Calu3 (cell line): ENCODE results near the gene BRD8. TPM values are rescaled to one million over a fixed set of nuclear protein-coding genes. Genes with fewer than 3 reads are reported as not detected.

Experiments
- BruUV-seq: library from RNA; stranded (reverse); fragments of 400-500 nt; replicated peaks from 2 replicates; lab custom pipeline; 2021; lab: Mats Ljungman, UMichigan
- CTCF ChIA-PET: fragments of 300-600 bp; sonication (Branson Sonifier 250); formaldehyde crosslinking; loops from one replicate; lab custom pipeline; 2022; ENCODE audit warnings: antibody characterized with exemption; lab: Charles Lee
- DNase-seq: peaks from one replicate; pipeline ENCODE4 v3.0.0; 2022
- H3K27ac Mint-ChIP-seq: one replicate; pipeline ENCODE4 v1.8.0; 2022; ENCODE audit warnings: mixed read lengths; ENCODE audit not compliant: unreplicated experiment
- H3K27me3 Mint-ChIP-seq: one replicate; pipeline ENCODE4 v1.8.0; 2022; ENCODE audit warnings: mixed read lengths; ENCODE audit not compliant: unreplicated experiment
- H3K36me3 Mint-ChIP-seq: one replicate; pipeline ENCODE4 v1.8.0; 2022; ENCODE audit warnings: mild to moderate bottlenecking, moderate library complexity, mixed read lengths; ENCODE audit not compliant: insufficient read depth, unreplicated experiment
- H3K4me1 Mint-ChIP-seq: one replicate; pipeline ENCODE4 v1.8.0; 2022; ENCODE audit warnings: mild to moderate bottlenecking, low read depth, mixed read lengths; ENCODE audit not compliant: unreplicated experiment
- H3K4me3 Mint-ChIP-seq: one replicate; pipeline ENCODE4 v1.8.0; 2022; ENCODE audit warnings: mild to moderate bottlenecking, low read depth, moderate library complexity, mixed read lengths; ENCODE audit not compliant: unreplicated experiment
- H3K9me3 Mint-ChIP-seq: one replicate; pipeline ENCODE4 v1.8.0; 2022; ENCODE audit warnings: low read depth, mixed read lengths; ENCODE audit not compliant: unreplicated experiment
- intact Hi-C: fragments of 100-400 bp; cut with micrococcal nuclease; formaldehyde crosslinking; loops from one replicate; pipeline ENCODE4 v1.10.0; 2022; ENCODE audit not compliant: unreplicated experiment
- total RNA-seq: library from RNA; stranded (reverse); gene quantifications from 2 replicates; pipeline ENCODE4 v1.2.3, GENCODE V29; 2022
- TF ChIP-seq, protein P1 (sequence below): fragments of 200-600 bp; IDR thresholded peaks from one replicate; pipeline ENCODE4 v1.8.0; 2022; ENCODE audit warnings: antibody characterized with exemption; ENCODE audit not compliant: unreplicated experiment

BRD8 gene
- total RNA-seq, 1 experiment from 2014 or later, result 124 TPM

DNA sequence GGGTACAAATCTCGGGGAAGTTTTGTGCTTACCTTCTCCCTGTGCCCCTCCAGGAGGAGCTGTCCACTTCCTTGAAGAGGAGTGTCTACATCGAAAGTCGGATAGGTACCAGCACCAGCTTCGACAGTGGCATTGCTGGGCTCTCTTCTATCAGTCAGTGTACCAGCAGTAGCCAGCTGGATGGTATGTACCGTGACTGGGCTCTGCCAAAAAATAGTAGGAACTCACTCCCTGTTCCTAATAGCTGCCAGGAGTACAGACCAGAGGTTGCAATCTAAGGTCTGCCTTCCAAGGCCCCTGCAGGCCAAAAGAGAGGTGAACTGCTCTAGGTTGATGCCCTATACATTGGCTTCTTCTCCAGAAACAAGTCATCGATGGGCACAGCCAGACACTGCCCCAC, 4.4 kb upstream of the BRD8 start:
- intact Hi-C loops, result loop anchor here (5.0 to 10.0 kb wide), 2 partner anchors 174 to 232 kb away; no protein-coding TSS in a partner anchor
- no peaks in the 10 kb centered on the region for H3K27me3 Mint-ChIP-seq
- no peaks in the 10 kb centered on the region for H3K4me1 Mint-ChIP-seq
- DNase-seq, result no peak
- BruUV-seq, result no TSS peak
- TF ChIP-seq, protein P1, sequence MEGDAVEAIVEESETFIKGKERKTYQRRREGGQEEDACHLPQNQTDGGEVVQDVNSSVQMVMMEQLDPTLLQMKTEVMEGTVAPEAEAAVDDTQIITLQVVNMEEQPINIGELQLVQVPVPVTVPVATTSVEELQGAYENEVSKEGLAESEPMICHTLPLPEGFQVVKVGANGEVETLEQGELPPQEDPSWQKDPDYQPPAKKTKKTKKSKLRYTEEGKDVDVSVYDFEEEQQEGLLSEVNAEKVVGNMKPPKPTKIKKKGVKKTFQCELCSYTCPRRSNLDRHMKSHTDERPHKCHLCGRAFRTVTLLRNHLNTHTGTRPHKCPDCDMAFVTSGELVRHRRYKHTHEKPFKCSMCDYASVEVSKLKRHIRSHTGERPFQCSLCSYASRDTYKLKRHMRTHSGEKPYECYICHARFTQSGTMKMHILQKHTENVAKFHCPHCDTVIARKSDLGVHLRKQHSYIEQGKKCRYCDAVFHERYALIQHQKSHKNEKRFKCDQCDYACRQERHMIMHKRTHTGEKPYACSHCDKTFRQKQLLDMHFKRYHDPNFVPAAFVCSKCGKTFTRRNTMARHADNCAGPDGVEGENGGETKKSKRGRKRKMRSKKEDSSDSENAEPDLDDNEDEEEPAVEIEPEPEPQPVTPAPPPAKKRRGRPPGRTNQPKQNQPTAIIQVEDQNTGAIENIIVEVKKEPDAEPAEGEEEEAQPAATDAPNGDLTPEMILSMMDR, result no peak
- H3K36me3 Mint-ChIP-seq, result peaks cover 36% of the 10 kb centered on the region
- H3K27ac Mint-ChIP-seq, result no peak overlapping the region
- no peaks in the 10 kb centered on the region for H3K9me3 Mint-ChIP-seq
- no peak overlapping the region for H3K4me3 Mint-ChIP-seq
- CTCF ChIA-PET, result interaction anchor here (0.6 kb wide), 1 partner anchor 160 kb away, joined by 4 read pairs; no protein-coding TSS in a partner anchor

DNA sequence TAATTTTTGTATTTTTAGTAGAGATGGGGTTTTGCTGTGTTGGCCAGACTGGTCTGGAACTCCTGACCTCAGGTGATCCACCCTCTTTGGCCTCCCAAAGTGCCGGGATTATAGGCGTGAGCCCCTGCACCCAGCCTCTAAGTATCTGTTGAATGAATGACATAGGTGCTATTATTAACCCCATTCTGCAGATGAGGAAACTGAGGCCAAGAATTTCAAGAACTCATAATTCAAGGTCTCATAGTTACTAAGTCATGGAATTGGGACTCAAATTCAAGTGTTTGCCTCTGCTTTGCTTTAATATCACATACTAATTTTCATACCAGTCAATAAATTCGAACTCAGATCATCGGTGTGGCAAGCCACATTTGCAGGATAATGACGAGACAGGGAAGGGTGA, 2.4 kb upstream of the BRD8 start:
- no peaks in the 10 kb centered on the region for H3K9me3 Mint-ChIP-seq
- H3K36me3 Mint-ChIP-seq, result peaks cover 23% of the 10 kb centered on the region
- CTCF ChIA-PET, result interaction anchor here (0.6 to 1.4 kb wide), 2 partner anchors 102 to 787 kb away, joined by 3 to 6 read pairs; no protein-coding TSS in a partner anchor

DNA sequence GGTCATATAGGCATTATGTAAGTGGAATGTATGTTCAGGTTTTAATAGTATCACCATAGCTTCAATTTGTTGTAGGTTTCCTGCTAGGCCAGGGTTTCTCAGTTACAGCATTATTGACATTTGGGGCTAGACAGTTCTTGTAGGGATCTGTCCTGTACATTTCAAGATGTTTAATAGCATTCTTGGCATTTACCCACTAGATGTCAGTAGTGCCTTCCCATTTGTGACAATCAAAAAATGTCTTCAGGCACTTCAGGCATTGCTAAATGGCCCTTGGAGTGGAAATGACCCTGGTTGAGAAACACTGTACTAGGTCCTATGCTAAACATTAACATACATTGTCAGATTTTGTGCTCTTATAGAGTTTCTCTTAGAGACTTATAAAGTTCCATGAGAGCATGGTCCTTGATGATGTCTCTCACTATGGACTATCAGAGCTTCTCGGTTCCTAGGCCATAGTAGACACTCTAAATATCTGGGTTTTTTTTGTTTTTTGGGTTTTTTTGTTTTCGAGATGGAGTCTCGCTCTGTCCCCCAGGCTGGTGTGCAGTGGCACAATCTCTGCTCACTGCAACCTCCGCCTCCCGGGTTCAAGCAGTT, 1.9 kb upstream of the BRD8 start:
- no TSS peak for BruUV-seq
- peaks cover 24% of the 10 kb centered on the region for H3K36me3 Mint-ChIP-seq

More for the DNA sequence above, 2.4 kb upstream of the BRD8 start:
- TF ChIP-seq, protein P1, result no peak
- Mint-ChIP-seq H3K27me3 (no peaks in the 10 kb centered on the region), H3K4me3 (no peak overlapping the region), H3K27ac (no peak overlapping the region), H3K4me1 (no peaks in the 10 kb centered on the region)
- intact Hi-C loops, result loop anchor here (1.0 to 10.0 kb wide), 4 partner anchors 102 to 322 kb away; no protein-coding TSS in a partner anchor
- no TSS peak for BruUV-seq
- DNase-seq, result no peak

GRCh38 chr5:138179277-138179857, 937 bp upstream of the BRD8 start:
- CTCF ChIA-PET, result interaction anchor here (0.5 to 1.2 kb wide), 5 partner anchors 15 to 324 kb away, joined by 3 to 8 read pairs (median 3); no protein-coding TSS in a partner anchor
- peaks cover 24% of the 10 kb centered on the region for H3K36me3 Mint-ChIP-seq
- BruUV-seq, result TSS peak; percentile 65
- TF ChIP-seq, protein P1, result no peak
- DNase-seq, result peak; percentile 11
- H3K27ac Mint-ChIP-seq, result no peak overlapping the region
- intact Hi-C loops, result no loop called here
- H3K9me3 Mint-ChIP-seq, result no peaks in the 10 kb centered on the region
- no peaks in the 10 kb centered on the region for H3K27me3 Mint-ChIP-seq
- no peaks in the 10 kb centered on the region for H3K4me1 Mint-ChIP-seq
- H3K4me3 Mint-ChIP-seq, result no peak overlapping the region

More for the DNA sequence above, 1.9 kb upstream of the BRD8 start:
- DNase-seq, result peak; percentile 35
- H3K27ac Mint-ChIP-seq, result no peak overlapping the region
- TF ChIP-seq, protein P1, result no peak
- H3K4me3 Mint-ChIP-seq, result no peak overlapping the region
- CTCF ChIA-PET, result interaction anchor here (0.5 to 1.4 kb wide), 3 partner anchors 74 to 787 kb away, joined by 3 to 6 read pairs (median 4); no protein-coding TSS in a partner anchor
- intact Hi-C loops, result loop anchor here (1.0 to 10.0 kb wide), 4 partner anchors 103 to 323 kb away; no protein-coding TSS in a partner anchor
- no peaks in the 10 kb centered on the region for H3K4me1 Mint-ChIP-seq
- no peaks in the 10 kb centered on the region for H3K9me3 Mint-ChIP-seq
- H3K27me3 Mint-ChIP-seq, result no peaks in the 10 kb centered on the region
